HEK293 (cell line): ENCODE data around the gene RCOR1.
A peak's percentile ranks its signal among the peaks of the same experiment; 100 is the strongest.
"Not testable (repeated sequence)": the region's sequence is repeated elsewhere in the genome, so short reads cannot be mapped to it uniquely, and the experiment has no call there.

Experiments
- CTCF ChIA-PET: fragments of 350-600 bp; formaldehyde crosslinking; extraction: SDS; loops from one replicate; lab custom pipeline; 2021; ENCODE audit warnings: antibody characterized with exemption; lab: Yijun Ruan, JAX
- POLR2A ChIA-PET: fragments of 300-600 bp; formaldehyde crosslinking; extraction: SDS; loops from one replicate; lab custom pipeline; 2020; ENCODE audit warnings: antibody characterized with exemption, inconsistent platforms; lab: Yijun Ruan, JAX
- H3K27ac ChIP-seq: fragments of 200-500 bp; sonication (Bioruptor generic); 2 replicates; pipeline ENCODE4 v1.5.1; 2014; ENCODE audit warnings: low read depth, low read length, control low read depth, inconsistent platforms; ENCODE audit errors: extremely low read depth
- H3K36me3 ChIP-seq, 2 experiments: fragments of 200-500 bp in 1 of 2; sonication (Bioruptor generic) in 1 of 2; 1 replicate in 1 of 2; 2 replicates in 1 of 2; pipeline ENCODE4 v1.5.1; 2014 to 2017; ENCODE audit warnings: inconsistent platforms in 2 of 2, low read length in 2 of 2; ENCODE audit not compliant: control insufficient read depth in 2 of 2, insufficient read depth in 1 of 2
- H3K4me1 ChIP-seq: fragments of 200-500 bp; sonication (Bioruptor generic); 2 replicates; pipeline ENCODE4 v1.5.1; 2014; ENCODE audit warnings: mild to moderate bottlenecking, low read length, inconsistent platforms; ENCODE audit not compliant: control insufficient read depth, insufficient read depth
- H3K4me3 ChIP-seq: 2 replicates; pipeline ENCODE4 v1.5.1; 2011; ENCODE audit warnings: low read depth, mild to moderate bottlenecking, control low read depth, low read length, moderate library complexity
- H3K9me3 ChIP-seq: fragments of 200-500 bp; sonication (Bioruptor generic); 2 replicates; pipeline ENCODE4 v1.5.1; 2014; ENCODE audit warnings: low read depth, low read length, inconsistent platforms; ENCODE audit not compliant: control insufficient read depth, insufficient read depth
- BCL11A ChIP-seq: fragments of 450-650 bp; formaldehyde crosslinking; IDR thresholded peaks from 2 replicates; pipeline ENCODE4 v1.5.1; 2016; ENCODE audit warnings: low read depth, missing biosample characterization, missing genetic modification characterization
- EGR2 ChIP-seq: fragments of 450-650 bp; formaldehyde crosslinking; IDR thresholded peaks from 2 replicates; pipeline ENCODE4 v1.5.1; 2016; ENCODE audit warnings: low read depth, missing biosample characterization, missing genetic modification characterization
- GLIS1 ChIP-seq: fragments of 450-650 bp; formaldehyde crosslinking; IDR thresholded peaks from 2 replicates; pipeline ENCODE4 v1.5.1; 2016; ENCODE audit warnings: missing biosample characterization, missing genetic modification characterization
- KLF1 ChIP-seq: fragments of 450-650 bp; formaldehyde crosslinking; IDR thresholded peaks from 2 replicates; pipeline ENCODE4 v1.5.1; 2016; ENCODE audit warnings: missing biosample characterization, missing genetic modification characterization
- KLF17 ChIP-seq: fragments of 450-650 bp; formaldehyde crosslinking; IDR thresholded peaks from 2 replicates; pipeline ENCODE4 v1.5.1; 2016; ENCODE audit warnings: missing biosample characterization, missing genetic modification characterization
- PRDM4 ChIP-seq: fragments of 450-650 bp; formaldehyde crosslinking; IDR thresholded peaks from 2 replicates; pipeline ENCODE4 v1.5.1; 2017; ENCODE audit warnings: missing biosample characterization, missing genetic modification characterization
- SP3 ChIP-seq: fragments of 450-650 bp; formaldehyde crosslinking; IDR thresholded peaks from 2 replicates; pipeline ENCODE4 v1.5.1; 2016; ENCODE audit warnings: missing biosample characterization, missing genetic modification characterization
- WT1 ChIP-seq: fragments of 450-650 bp; formaldehyde crosslinking; IDR thresholded peaks from 2 replicates; pipeline ENCODE4 v1.5.1; 2016; ENCODE audit warnings: missing biosample characterization, missing genetic modification characterization
- YY2 ChIP-seq: fragments of 450-650 bp; formaldehyde crosslinking; IDR thresholded peaks from 2 replicates; pipeline ENCODE4 v1.5.1; 2016; ENCODE audit warnings: missing biosample characterization, missing genetic modification characterization
- ZBTB1 ChIP-seq: fragments of 450-650 bp; formaldehyde crosslinking; IDR thresholded peaks from 2 replicates; pipeline ENCODE4 v1.5.1; 2016; ENCODE audit warnings: missing biosample characterization, missing genetic modification characterization
- ZBTB17 ChIP-seq: fragments of 450-650 bp; formaldehyde crosslinking; IDR thresholded peaks from 2 replicates; pipeline ENCODE4 v1.5.1; 2016; ENCODE audit warnings: missing biosample characterization, missing genetic modification characterization
- ZFHX2 ChIP-seq: fragments of 450-650 bp; formaldehyde crosslinking; conservative IDR thresholded peaks from 2 replicates; pipeline ENCODE4 v1.5.1; 2016; ENCODE audit warnings: missing biosample characterization, missing genetic modification characterization
- ZFP37 ChIP-seq: fragments of 450-650 bp; formaldehyde crosslinking; IDR thresholded peaks from 2 replicates; pipeline ENCODE4 v1.5.1; 2016; ENCODE audit warnings: missing biosample characterization, missing genetic modification characterization
- ZNF121 ChIP-seq: fragments of 450-650 bp; formaldehyde crosslinking; IDR thresholded peaks from 2 replicates; pipeline ENCODE4 v1.5.1; 2016; ENCODE audit warnings: missing biosample characterization, missing genetic modification characterization
- ZNF174 ChIP-seq: fragments of 450-650 bp; formaldehyde crosslinking; IDR thresholded peaks from 2 replicates; pipeline ENCODE4 v1.5.0; 2017; ENCODE audit warnings: missing biosample characterization, mild to moderate bottlenecking, missing genetic modification characterization
- ZNF248 ChIP-seq: fragments of 450-650 bp; formaldehyde crosslinking; IDR thresholded peaks from 2 replicates; pipeline ENCODE4 v1.5.1; 2017; ENCODE audit warnings: missing biosample characterization, missing genetic modification characterization
- ZNF335 ChIP-seq: fragments of 450-650 bp; formaldehyde crosslinking; conservative IDR thresholded peaks from 2 replicates; pipeline ENCODE4 v1.5.1; 2016; ENCODE audit warnings: missing biosample characterization, missing genetic modification characterization
- ZNF426 ChIP-seq: fragments of 450-650 bp; formaldehyde crosslinking; IDR thresholded peaks from 2 replicates; pipeline ENCODE4 v1.5.1; 2017; ENCODE audit warnings: missing biosample characterization, missing genetic modification characterization, mild to moderate bottlenecking, inconsistent platforms, moderate library complexity
- ZNF513 ChIP-seq: fragments of 450-650 bp; IDR thresholded peaks from 2 replicates; pipeline ENCODE4 v1.5.1; 2018; ENCODE audit warnings: missing biosample characterization, missing genetic modification characterization
- ZNF707 ChIP-seq: fragments of 450-650 bp; formaldehyde crosslinking; IDR thresholded peaks from 2 replicates; pipeline ENCODE4 v1.5.1; 2016; ENCODE audit warnings: missing biosample characterization, missing genetic modification characterization
- ZNF776 ChIP-seq: fragments of 450-650 bp; formaldehyde crosslinking; IDR thresholded peaks from 2 replicates; pipeline ENCODE4 v1.5.0; 2017; ENCODE audit warnings: missing biosample characterization, missing genetic modification characterization, borderline replicate concordance

Gene RCOR1

GRCh38 chr14:102575160-102575845 is 17.1 kb upstream of the RCOR1 start:
- Histone ChIP-seq H3K9me3 (no peaks in the 10 kb centered on the region), H3K4me1 (no peaks in the 10 kb centered on the region; the same call in 1 of the 2 replicates), H3K27ac (no peak overlapping the region), H3K4me3 (no peak overlapping the region), H3K36me3 (no peaks in the 10 kb centered on the region)
- POLR2A ChIA-PET, result interaction anchor here (1.1 kb wide), 1 partner anchor 50 kb away, joined by 3 read pairs; no protein-coding TSS in a partner anchor
- CTCF ChIA-PET, result interaction anchor here (0.6 kb wide), 1 partner anchor 239 kb away, joined by 3 read pairs; no protein-coding TSS in a partner anchor
- TF ChIP-seq ZNF426 (tag by site-specific recombination) (no peak), PRDM4 (tag by site-specific recombination) (peak; percentile 33; the same call in 1 of the 2 replicates)

- TF ChIP-seq EGR2 (peak; percentile 43; the same call in 1 of the 2 replicates), ZNF121 (peak; percentile 34; the same call in 1 of the 2 replicates), ZFHX2 (peak; percentile 69), WT1 (tag by site-specific recombination) (0 out of 2 replicates have a peak, but pooled peaks have one; percentile 20)
- H3K4me1 ChIP-seq, H3K27ac ChIP-seq, POLR2A ChIA-PET, H3K4me3 ChIP-seq, H3K36me3 ChIP-seq, H3K9me3 ChIP-seq: not testable (repeated sequence)
- CTCF ChIA-PET, result interaction anchor here (0.6 to 0.7 kb wide), 2 partner anchors 240 to 734 kb away, joined by 3 to 4 read pairs; no protein-coding TSS in a partner anchor
Measured at GRCh38 chr14:102575846-102576428, 16.5 kb upstream of the RCOR1 start.

GRCh38 chr14:102578821-102579220 is 13.6 kb upstream of the RCOR1 start:
- ChIA-PET CTCF (interaction anchor here (0.7 kb wide), 1 partner anchor 618 kb away, joined by 3 read pairs; no protein-coding TSS in a partner anchor), POLR2A (interaction anchor here (1.0 kb wide), 1 partner anchor 54 kb away, joined by 3 read pairs; no protein-coding TSS in a partner anchor)
- TF ChIP-seq KLF1 (tag by site-specific recombination) (0 out of 2 replicates have a peak, but pooled peaks have one; percentile 10), ZBTB1 (no peak)
- H3K27ac ChIP-seq, result no peak overlapping the region
- no peak overlapping the region for H3K4me3 ChIP-seq
- H3K4me1 ChIP-seq, result no peaks in the 10 kb centered on the region; the same call in 1 of the 2 replicates
- H3K9me3 ChIP-seq, result no peaks in the 10 kb centered on the region
- H3K36me3 ChIP-seq, result no peaks in the 10 kb centered on the region

GRCh38 chr14:102579696-102580549 is 12.5 kb upstream of the RCOR1 start:
- POLR2A ChIA-PET, result interaction anchor here (0.7 to 1.0 kb wide), 2 partner anchors 55 to 66 kb away, joined by 3 to 7 read pairs; no protein-coding TSS in a partner anchor
- CTCF ChIA-PET, result no interaction called here
- H3K4me3 ChIP-seq, result no peak overlapping the region
- no peaks in the 10 kb centered on the region for H3K9me3 ChIP-seq
- H3K4me1 ChIP-seq, result no peaks in the 10 kb centered on the region; the same call in 1 of the 2 replicates
- no peak overlapping the region for H3K27ac ChIP-seq
- H3K36me3 ChIP-seq, result no peaks in the 10 kb centered on the region
- TF ChIP-seq ZNF513 (tag by site-specific recombination) (no peak), ZBTB17 (tag by site-specific recombination) (peak; percentile 53; the same call in 1 of the 2 replicates), ZNF174 (tag by site-specific recombination) (no peak), BCL11A (tag by site-specific recombination) (no peak), ZNF776 (tag by site-specific recombination) (no peak), ZFP37 (tag by site-specific recombination) (no peak), ZNF707 (tag by site-specific recombination) (no peak), SP3 (tag by site-specific recombination) (no peak), GLIS1 (tag by site-specific recombination) (peak; percentile 67), KLF17 (peak; percentile 58), ZNF248 (tag by site-specific recombination) (no peak), ZNF335 (tag by site-specific recombination) (peak; percentile 88), YY2 (no peak)
